A204.1 (cell line): ENCODE measurements around the gene RADIL.

Experiments used
- FAIRE-seq: peaks from 2 replicates; lab custom pipeline; 2012; peaks lifted over from hg19 to GRCh38; lab: Jason Lieb, UNC

Gene RADIL

GRCh38 chr7:4775250-4775847, 108.2 kb downstream of the RADIL start, which contains the start of gene AP5Z1:
Gene AP5Z1 (plus strand): TSS chr7:4775623. CDS start chr7:4775716, 93 bp downstream.
- FAIRE-seq, result no peak

- no peak for FAIRE-seq
These were observed 108.8 kb downstream of the RADIL start for GRCh38 chr7:4774658-4775249.

- no peak for FAIRE-seq
These were observed 109.5 kb downstream of the RADIL start for GRCh38 chr7:4774007-4774406.

GRCh38 chr7:4772306-4772705, 111.2 kb downstream of the RADIL start:
- FAIRE-seq, result no peak

GRCh38 chr7:4771737-4772136, 111.8 kb downstream of the RADIL start:
- FAIRE-seq, result no peak

- no peak for FAIRE-seq
These were observed 112.6 kb downstream of the RADIL start for GRCh38 chr7:4770886-4771285.

GRCh38 chr7:4769761-4770160, 113.8 kb downstream of the RADIL start:
- FAIRE-seq, result no peak

GRCh38 chr7:4768597-4769569, 114.6 kb downstream of the RADIL start:
- FAIRE-seq, result no peak

- FAIRE-seq, result no peak
These were observed 116.6 kb downstream of the RADIL start for GRCh38 chr7:4766666-4767519.

GRCh38 chr7:4765776-4766490, 117.6 kb downstream of the RADIL start:
- FAIRE-seq, result no peak

- no peak for FAIRE-seq
These were observed 119.0 kb downstream of the RADIL start for GRCh38 chr7:4764402-4765007.

- FAIRE-seq, result no peak
These were observed 119.7 kb downstream of the RADIL start for GRCh38 chr7:4763794-4764185.

GRCh38 chr7:4763091-4763793, 120.3 kb downstream of the RADIL start:
- FAIRE-seq, result no peak

GRCh38 chr7:4762121-4763055, 121.1 kb downstream of the RADIL start:
- no peak for FAIRE-seq

GRCh38 chr7:4760952-4761351, 122.6 kb downstream of the RADIL start:
- FAIRE-seq, result no peak

GRCh38 chr7:4759211-4759610, 124.3 kb downstream of the RADIL start:
- no peak for FAIRE-seq

GRCh38 chr7:4758791-4759190, 124.7 kb downstream of the RADIL start:
- FAIRE-seq, result no peak

- FAIRE-seq, result no peak
These were observed 125.4 kb downstream of the RADIL start for GRCh38 chr7:4758111-4758510.

- FAIRE-seq, result no peak
These were observed 128.5 kb downstream of the RADIL start for GRCh38 chr7:4755045-4755444.
